Measurements from ENCODE around the gene CUL9. TPM values are rescaled to one million over a fixed set of nuclear protein-coding genes. Genes with fewer than 3 reads are reported as not detected.

Gene CUL9
- total and polyA plus RNA-seq, 2 experiments from 2014 or later = 2.6 to 11.3 TPM

- TF ChIP-seq, protein P1, sequence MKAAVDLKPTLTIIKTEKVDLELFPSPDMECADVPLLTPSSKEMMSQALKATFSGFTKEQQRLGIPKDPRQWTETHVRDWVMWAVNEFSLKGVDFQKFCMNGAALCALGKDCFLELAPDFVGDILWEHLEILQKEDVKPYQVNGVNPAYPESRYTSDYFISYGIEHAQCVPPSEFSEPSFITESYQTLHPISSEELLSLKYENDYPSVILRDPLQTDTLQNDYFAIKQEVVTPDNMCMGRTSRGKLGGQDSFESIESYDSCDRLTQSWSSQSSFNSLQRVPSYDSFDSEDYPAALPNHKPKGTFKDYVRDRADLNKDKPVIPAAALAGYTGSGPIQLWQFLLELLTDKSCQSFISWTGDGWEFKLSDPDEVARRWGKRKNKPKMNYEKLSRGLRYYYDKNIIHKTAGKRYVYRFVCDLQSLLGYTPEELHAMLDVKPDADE (IDR thresholded peaks at IDR 0.05) = no peak
- TF ChIP-seq, protein P2, sequence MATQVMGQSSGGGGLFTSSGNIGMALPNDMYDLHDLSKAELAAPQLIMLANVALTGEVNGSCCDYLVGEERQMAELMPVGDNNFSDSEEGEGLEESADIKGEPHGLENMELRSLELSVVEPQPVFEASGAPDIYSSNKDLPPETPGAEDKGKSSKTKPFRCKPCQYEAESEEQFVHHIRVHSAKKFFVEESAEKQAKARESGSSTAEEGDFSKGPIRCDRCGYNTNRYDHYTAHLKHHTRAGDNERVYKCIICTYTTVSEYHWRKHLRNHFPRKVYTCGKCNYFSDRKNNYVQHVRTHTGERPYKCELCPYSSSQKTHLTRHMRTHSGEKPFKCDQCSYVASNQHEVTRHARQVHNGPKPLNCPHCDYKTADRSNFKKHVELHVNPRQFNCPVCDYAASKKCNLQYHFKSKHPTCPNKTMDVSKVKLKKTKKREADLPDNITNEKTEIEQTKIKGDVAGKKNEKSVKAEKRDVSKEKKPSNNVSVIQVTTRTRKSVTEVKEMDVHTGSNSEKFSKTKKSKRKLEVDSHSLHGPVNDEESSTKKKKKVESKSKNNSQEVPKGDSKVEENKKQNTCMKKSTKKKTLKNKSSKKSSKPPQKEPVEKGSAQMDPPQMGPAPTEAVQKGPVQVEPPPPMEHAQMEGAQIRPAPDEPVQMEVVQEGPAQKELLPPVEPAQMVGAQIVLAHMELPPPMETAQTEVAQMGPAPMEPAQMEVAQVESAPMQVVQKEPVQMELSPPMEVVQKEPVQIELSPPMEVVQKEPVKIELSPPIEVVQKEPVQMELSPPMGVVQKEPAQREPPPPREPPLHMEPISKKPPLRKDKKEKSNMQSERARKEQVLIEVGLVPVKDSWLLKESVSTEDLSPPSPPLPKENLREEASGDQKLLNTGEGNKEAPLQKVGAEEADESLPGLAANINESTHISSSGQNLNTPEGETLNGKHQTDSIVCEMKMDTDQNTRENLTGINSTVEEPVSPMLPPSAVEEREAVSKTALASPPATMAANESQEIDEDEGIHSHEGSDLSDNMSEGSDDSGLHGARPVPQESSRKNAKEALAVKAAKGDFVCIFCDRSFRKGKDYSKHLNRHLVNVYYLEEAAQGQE (IDR thresholded peaks at IDR 0.05; ENCODE audit: unreplicated experiment) = no peak
- TF ChIP-seq ZNF114 (CRISPR knock-in tag; IDR thresholded peaks at IDR 0.05) (no peak), EZH2 (IDR thresholded peaks at IDR 0.05; ENCODE audit: low read depth, unreplicated experiment) (no peak), JUNB (IDR thresholded peaks at IDR 0.05; ENCODE audit: unreplicated experiment) (no peak), EZH2phosphoT487 (IDR thresholded peaks at IDR 0.05; ENCODE audit: unreplicated experiment) (no peak)
- peaks cover 56% of the 10 kb centered on the region for H3K36me3 Mint-ChIP-seq (ENCODE audit: low read depth)
- no peak overlapping the region for H2AFZ ChIP-seq
- H3K4me1 Mint-ChIP-seq = peaks cover 34% of the 10 kb centered on the region
- no peak overlapping the region; the same call in 1 of the 2 replicates for H3K27ac Mint-ChIP-seq
- peaks cover 29% of the 10 kb centered on the region for H3K36me3 ChIP-seq (ENCODE audit: insufficient read depth)
- no peak overlapping the region for H3K4me3 ChIP-seq
- H3K27me3 ChIP-seq (ENCODE audit: insufficient read depth) = peaks cover 3% of the 10 kb centered on the region
- peaks cover 19% of the 10 kb centered on the region for H4K20me1 ChIP-seq (replicated peaks; ENCODE audit: insufficient read depth)
- DNase-seq (ENCODE audit: low spot score) (no peak), ATAC-seq (no peak)
- H3K27ac ChIP-seq (ENCODE audit: low read depth) = no peak overlapping the region
- H3K27me3 Mint-ChIP-seq (ENCODE audit: insufficient read depth, low read depth, poor library complexity) = peaks cover 29% of the 10 kb centered on the region
- no peak overlapping the region; the same call in 2 of the 3 replicates for H3K4me3 Mint-ChIP-seq
- no peaks in the 10 kb centered on the region for H3K9me3 Mint-ChIP-seq
- H3K79me2 ChIP-seq (replicated peaks; ENCODE audit: insufficient read depth) = peaks cover 18% of the 10 kb centered on the region
- H3K4me1 ChIP-seq (ENCODE audit: insufficient read depth) = peaks cover 25% of the 10 kb centered on the region
- peaks cover 14% of the 10 kb centered on the region; the same call in 1 of the 2 replicates for H3F3A ChIP-seq (replicated peaks; ENCODE audit: low read depth)
- no peaks in the 10 kb centered on the region for H3K9me2 ChIP-seq (ENCODE audit: insufficient read depth)
- H3K4me2 ChIP-seq = no peak overlapping the region
Measured at GRCh38 chr6:43178150-43178549, 3.8 kb upstream of the CUL9 start.

DNA sequence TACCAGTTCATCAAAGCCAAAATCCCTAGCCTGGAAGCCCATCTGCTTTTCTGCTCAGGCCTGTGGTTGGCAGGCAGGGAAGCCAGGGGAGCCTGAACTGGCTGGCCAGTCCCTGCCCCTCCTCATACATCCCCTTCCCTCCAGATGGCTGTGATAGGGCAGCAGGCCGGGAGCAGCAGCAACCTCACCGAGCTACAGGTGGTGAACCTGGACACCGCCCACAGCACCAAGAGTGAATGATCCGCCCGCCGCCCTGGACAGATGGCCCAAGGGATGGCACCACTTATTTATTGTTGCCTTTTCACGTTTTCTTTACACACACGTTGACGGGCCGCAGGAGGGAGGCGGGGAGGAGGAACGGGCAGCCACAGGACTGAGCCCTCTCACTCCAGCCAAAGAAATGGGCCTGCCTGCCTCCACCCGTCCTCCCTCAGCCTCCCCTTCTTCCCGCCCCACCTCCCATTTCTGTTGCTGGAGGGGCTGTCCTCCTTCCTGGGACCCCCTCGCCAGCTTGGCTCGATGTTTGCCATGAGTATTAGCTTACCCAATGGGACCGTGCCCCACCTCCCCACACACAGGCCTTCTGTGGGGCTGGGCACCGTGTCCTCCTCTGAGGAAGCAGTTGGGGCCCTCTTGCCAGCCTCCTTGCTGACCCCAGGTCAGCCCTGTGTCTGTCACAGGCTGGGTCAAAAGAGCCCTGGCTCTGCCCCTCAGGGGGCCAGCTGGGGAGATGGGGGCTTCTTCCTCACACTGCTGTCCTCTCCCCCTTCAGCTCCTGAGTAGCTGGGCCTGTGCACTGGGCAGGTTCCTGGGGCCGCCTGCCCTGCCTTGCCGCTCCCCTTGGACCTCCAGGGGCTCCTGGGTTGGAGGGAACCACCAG, 2.8 kb upstream of the CUL9 start:
- H4K20me1 ChIP-seq (replicated peaks; ENCODE audit: insufficient read depth) = peaks cover 19% of the 10 kb centered on the region
- Mint-ChIP-seq H3K9me3 (no peaks in the 10 kb centered on the region), H3K27ac (no peak overlapping the region), H3K36me3 (ENCODE audit: low read depth) (peaks cover 49% of the 10 kb centered on the region), H3K27me3 (ENCODE audit: insufficient read depth, low read depth, poor library complexity) (peaks cover 24% of the 10 kb centered on the region), H3K4me1 (peaks cover 28% of the 10 kb centered on the region), H3K4me3 (no peak overlapping the region)
- H3K79me2 ChIP-seq (replicated peaks; ENCODE audit: insufficient read depth) = peaks cover 11% of the 10 kb centered on the region
- no peak overlapping the region for H2AFZ ChIP-seq
- H3K27ac ChIP-seq (ENCODE audit: low read depth) = no peak overlapping the region
- ATAC-seq (no peak), DNase-seq (ENCODE audit: low spot score) (no peak)
- no peaks in the 10 kb centered on the region for H3K27me3 ChIP-seq (ENCODE audit: insufficient read depth)
- H3K4me2 ChIP-seq = no peak overlapping the region
- peaks cover 17% of the 10 kb centered on the region; the same call in 1 of the 2 replicates for H3K4me1 ChIP-seq (ENCODE audit: insufficient read depth)
- H3F3A ChIP-seq (replicated peaks; ENCODE audit: low read depth) = peaks cover 6% of the 10 kb centered on the region; the same call in 1 of the 2 replicates
- no peak overlapping the region for H3K4me3 ChIP-seq
- H3K9me2 ChIP-seq (ENCODE audit: insufficient read depth) = no peaks in the 10 kb centered on the region
- H3K36me3 ChIP-seq (ENCODE audit: insufficient read depth) = peaks cover 29% of the 10 kb centered on the region
- TF ChIP-seq, protein P1 (IDR thresholded peaks at IDR 0.05) = no peak
- TF ChIP-seq EZH2 (IDR thresholded peaks at IDR 0.05; ENCODE audit: low read depth, unreplicated experiment) = no peak
- no peak for TF ChIP-seq JUNB (IDR thresholded peaks at IDR 0.05; ENCODE audit: unreplicated experiment)
- TF ChIP-seq EZH2phosphoT487 (IDR thresholded peaks at IDR 0.05; ENCODE audit: unreplicated experiment) = no peak
- TF ChIP-seq ZNF331 (CRISPR knock-in tag; IDR thresholded peaks at IDR 0.05; ENCODE audit: low read depth) = no peak
- TF ChIP-seq, protein P2 (IDR thresholded peaks at IDR 0.05; ENCODE audit: unreplicated experiment) = no peak
- no peak for TF ChIP-seq ZNF114 (CRISPR knock-in tag; IDR thresholded peaks at IDR 0.05)
